Muscle of back (tissue), 11 donors: Measurements from ENCODE around the gene CFAP58. TPM values are rescaled to one million over a fixed set of nuclear protein-coding genes. Genes with fewer than 3 reads are reported as not detected.

ENCODE experiments used
- DNase-seq, 3 donors: peaks; one replicate each; pipeline versions ENCODE4 v3.0.0 to v3.0.0-alpha.2; 2013
- polyA plus RNA-seq, 10 donors: library from polyadenylated mRNA; unstranded; fragments of 120-200 nt; gene quantifications; one replicate each; pipeline ENCODE4 v1.2.1, GENCODE V29; 2013; ENCODE audit not compliant: insufficient read length in 10 of 10

CFAP58 gene
- polyA plus RNA-seq, 10 donors = 0.24 to 0.72 (median 0.35) TPM

DNA sequence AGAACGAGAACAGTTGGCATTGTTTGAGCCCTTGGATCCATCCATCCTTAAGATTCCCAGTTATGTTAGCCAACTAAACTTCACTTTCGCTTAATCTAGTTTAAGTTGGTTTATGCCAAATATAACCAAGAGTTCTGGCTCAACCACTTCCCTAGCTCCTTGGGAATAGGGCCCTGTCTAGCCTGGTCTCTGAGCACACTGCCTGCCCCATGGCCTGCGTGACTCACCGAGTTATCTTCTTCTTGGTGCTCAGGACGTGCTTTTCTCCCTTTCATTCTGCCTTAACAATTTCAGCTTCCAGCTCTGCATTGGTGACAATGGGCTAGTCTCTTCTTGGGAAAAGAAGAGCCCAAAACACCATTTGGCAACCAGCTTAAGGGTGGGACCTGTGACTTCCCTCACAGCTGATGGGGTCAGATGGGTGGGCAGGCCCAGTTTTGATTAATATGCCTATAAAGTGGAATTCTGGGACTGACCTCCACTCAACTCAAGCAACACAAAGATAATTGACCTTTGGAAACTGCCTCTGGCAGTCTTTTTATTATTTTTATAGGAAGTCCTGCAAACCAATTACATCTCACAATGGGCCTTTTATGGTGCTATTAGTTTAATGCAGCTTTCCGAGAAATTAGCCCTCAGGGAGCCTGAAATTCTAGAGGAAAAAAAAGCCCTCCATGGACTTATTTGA is 126.4 kb downstream of the CFAP58 start:
- DNase-seq = no peak

GRCh38 chr10:104480797-104481196 is 127.2 kb downstream of the CFAP58 start:
- no peak for DNase-seq

DNA sequence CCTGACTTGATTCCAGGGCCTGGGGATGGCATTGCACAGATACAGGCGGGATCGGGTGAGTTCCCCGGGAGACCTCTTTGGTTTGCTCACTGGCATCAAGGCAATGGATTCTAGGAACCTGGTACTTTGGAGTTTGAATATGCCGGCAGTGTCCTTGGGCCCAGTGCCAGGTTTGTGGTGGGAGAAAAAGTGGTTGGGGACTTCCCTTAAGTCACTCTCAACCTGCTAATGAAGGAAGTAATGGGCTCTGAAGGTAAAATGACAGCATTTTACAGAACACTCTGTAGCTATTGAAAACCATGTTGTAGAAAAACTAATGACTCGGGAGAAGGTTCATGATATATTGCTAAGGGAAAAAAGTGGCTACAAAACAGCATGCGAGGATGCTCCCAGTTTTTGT is 129.9 kb downstream of the CFAP58 start:
- no peak for DNase-seq

- no peak for DNase-seq
These were observed 132.0 kb downstream of the CFAP58 start for GRCh38 chr10:104485632-104486031.

GRCh38 chr10:104486803-104487202 is 133.2 kb downstream of the CFAP58 start:
- no peak for DNase-seq

GRCh38 chr10:104487794-104488438 is 134.3 kb downstream of the CFAP58 start:
- DNase-seq = no peak

- DNase-seq = no peak
These were observed 134.8 kb downstream of the CFAP58 start for GRCh38 chr10:104488439-104488832.

DNA sequence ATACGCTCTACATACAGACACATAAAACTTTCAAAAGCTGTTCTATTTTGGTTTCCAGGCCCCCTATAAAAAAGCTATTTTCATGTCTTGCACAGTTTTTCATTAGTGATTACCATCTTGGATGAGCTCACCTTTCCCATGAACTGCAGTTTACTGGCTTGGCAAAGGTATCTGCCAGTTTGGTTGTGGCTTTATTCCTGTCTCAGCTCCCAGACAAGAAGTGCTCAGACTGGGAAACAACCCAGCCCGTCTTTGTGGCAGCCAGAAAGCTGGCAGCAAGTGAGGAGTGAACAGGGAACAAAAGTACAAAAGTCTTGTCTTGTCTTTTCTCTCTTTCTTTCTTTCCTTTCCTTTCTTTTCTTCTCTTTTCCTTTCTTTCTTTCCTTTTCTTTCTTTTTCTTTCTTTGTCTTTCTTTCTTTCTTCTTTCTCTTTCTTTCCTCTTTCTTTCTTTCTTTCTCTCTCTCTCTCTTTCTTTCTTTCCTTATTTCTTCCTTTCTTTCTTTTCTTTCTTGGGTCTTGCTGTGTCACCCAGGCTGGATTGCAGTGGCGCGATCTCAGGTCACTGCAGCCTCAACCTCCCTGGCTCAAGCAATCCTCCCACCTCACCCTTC is 138.8 kb downstream of the CFAP58 start:
- peak in 1 of 3 donors; percentile 55 for DNase-seq

GRCh38 chr10:104498347-104499081 is 144.9 kb downstream of the CFAP58 start:
- DNase-seq = no peak

GRCh38 chr10:104501449-104501848 is 147.8 kb downstream of the CFAP58 start:
- DNase-seq = no peak

DNA sequence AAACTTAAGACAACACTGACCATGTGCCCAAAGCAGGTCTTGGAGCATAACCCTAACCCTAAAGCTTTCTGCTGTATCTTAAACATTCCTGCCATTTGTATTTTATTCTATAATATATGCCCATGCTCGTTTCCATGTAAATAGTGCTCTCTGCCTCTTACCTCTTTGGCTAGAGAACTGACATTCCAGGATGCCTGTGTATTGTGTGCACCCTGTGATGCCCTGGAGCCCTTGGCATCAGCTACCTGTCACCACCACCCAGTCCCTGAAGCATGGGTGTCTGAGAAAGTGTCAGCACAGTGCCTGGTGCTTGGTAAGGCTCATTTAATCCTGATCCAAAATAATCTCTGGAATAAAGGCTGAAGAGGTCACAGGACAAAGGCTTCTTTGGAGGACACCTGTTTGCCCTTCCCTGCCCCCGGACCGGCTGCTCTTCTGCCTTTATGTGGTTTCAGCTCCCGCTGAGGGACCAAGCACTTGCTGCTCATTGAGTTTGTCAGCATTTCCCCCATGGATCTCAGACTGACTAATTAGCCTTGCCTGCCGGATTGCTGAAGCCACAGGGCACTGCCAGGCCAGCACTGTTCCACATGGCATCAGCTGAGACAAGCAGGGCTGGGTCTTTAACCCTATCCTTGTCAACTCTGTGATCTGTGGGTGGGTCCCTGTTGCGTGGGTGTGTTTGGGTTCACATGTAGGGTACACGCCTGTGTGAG is 148.4 kb downstream of the CFAP58 start:
- no peak for DNase-seq

GRCh38 chr10:104502907-104503306 is 149.3 kb downstream of the CFAP58 start:
- DNase-seq = no peak

Other genes starting within 250 kb of the CFAP58 start
- gene SFR1, start 231.7 kb upstream of the CFAP58 start, polyA plus RNA-seq = 1 to 10 TPM; 5.1 to 7.6 (median 6.8) TPM
- gene CFAP43, start 121.5 kb upstream of the CFAP58 start, polyA plus RNA-seq = under 1 TPM; 0.15 to 0.91 (median 0.39) TPM
- gene GSTO1, start 98.9 kb upstream of the CFAP58 start, polyA plus RNA-seq = 10 to 100 TPM; 36.5 to 57.7 (median 44.6) TPM
- 1 to 10 TPM in 6 of 10 donors, under 1 TPM in 4; 0.64 to 3.4 (median 1.2) TPM for gene GSTO2, start 84.6 kb upstream of the CFAP58 start, polyA plus RNA-seq
- 10 to 100 TPM in 1 of 10 donors, 1 to 10 TPM in 9; 7.1 to 10.2 (median 8.8) TPM for gene ITPRIP, start 15.4 kb upstream of the CFAP58 start, polyA plus RNA-seq